Vagina (tissue), 2 donors: ENCODE results near the gene MIOS.

Source experiments
- POLR2A ChIP-seq, 2 donors: fragments of 450-650 bp; IDR thresholded peaks; one replicate each; pipeline ENCODE4 v1.6.1; 2017; ENCODE audit warnings: antibody characterized with exemption in 2 of 2, mild to moderate bottlenecking in 2 of 2, moderate library complexity in 2 of 2
- POLR2AphosphoS5 ChIP-seq, 2 donors: sonication (generic); formaldehyde crosslinking; IDR thresholded peaks; one replicate each; pipeline ENCODE4 v1.9.0; 2017; ENCODE audit warnings: antibody characterized with exemption in 2 of 2, mild to moderate bottlenecking in 2 of 2, low read depth in 1 of 2; ENCODE audit not compliant: insufficient read depth in 1 of 2
- TF ChIP-seq, protein P1 (sequence below), 3 experiments: fragments of 450-650 bp in 2 of 3; fragments of 200-600 bp in 1 of 3; sonication (generic) in 1 of 3; IDR thresholded peaks; one replicate each; pipeline ENCODE4 v1.5.1; 2017 to 2019; ENCODE audit warnings: antibody characterized with exemption in 3 of 3, mild to moderate bottlenecking in 2 of 3, moderate library complexity in 2 of 3

DNA sequence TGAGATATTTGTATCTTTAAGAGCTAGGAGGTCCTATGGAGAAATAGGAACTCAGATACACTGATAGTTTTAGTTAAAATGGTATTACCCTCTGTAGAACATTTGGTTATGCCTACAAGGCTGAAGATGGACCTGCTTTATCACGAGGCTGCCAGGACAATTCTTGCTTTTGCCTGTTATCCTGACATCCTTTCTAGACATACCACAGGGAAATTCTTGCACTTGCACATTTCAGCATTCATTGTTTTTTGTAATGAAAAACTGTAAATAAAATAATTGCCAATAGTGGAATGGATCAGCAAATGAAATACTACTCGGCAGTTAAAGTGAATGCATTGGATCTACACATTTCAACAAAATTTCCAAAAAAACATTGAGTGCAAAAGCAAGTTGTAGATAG lies 40.7 kb upstream of the MIOS start:
- TF ChIP-seq, protein P1, sequence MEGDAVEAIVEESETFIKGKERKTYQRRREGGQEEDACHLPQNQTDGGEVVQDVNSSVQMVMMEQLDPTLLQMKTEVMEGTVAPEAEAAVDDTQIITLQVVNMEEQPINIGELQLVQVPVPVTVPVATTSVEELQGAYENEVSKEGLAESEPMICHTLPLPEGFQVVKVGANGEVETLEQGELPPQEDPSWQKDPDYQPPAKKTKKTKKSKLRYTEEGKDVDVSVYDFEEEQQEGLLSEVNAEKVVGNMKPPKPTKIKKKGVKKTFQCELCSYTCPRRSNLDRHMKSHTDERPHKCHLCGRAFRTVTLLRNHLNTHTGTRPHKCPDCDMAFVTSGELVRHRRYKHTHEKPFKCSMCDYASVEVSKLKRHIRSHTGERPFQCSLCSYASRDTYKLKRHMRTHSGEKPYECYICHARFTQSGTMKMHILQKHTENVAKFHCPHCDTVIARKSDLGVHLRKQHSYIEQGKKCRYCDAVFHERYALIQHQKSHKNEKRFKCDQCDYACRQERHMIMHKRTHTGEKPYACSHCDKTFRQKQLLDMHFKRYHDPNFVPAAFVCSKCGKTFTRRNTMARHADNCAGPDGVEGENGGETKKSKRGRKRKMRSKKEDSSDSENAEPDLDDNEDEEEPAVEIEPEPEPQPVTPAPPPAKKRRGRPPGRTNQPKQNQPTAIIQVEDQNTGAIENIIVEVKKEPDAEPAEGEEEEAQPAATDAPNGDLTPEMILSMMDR (IDR thresholded peaks at IDR 0.05) = no peak
- no peak for TF ChIP-seq POLR2A (IDR thresholded peaks at IDR 0.05)
- no peak for TF ChIP-seq POLR2AphosphoS5 (IDR thresholded peaks at IDR 0.05; ENCODE audit: insufficient read depth in 1 of 2, low read depth in 1 of 2)
